Activated T-cell treated with anti-CD3 and anti-CD28 coated beads, Interleukin-2, amount 50 U/mL, for 72 hours (primary cell): Measurements from ENCODE around the gene ADGRV1. TPM values are rescaled to one million over a fixed set of nuclear protein-coding genes. Genes with fewer than 3 reads are reported as not detected.

ENCODE experiments used
- ATAC-seq, 2 donors: fragments of 150-1000 bp; cut with Tn5 transposase; replicated peaks in 1 of 2; 2 replicates each; pipeline ENCODE4 v1.10.0; 2021; ENCODE audit warnings: moderate library complexity in 2 of 2, mild to moderate bottlenecking in 1 of 2
- DNase-seq, 2 donors: peaks; one replicate each; pipeline ENCODE4 v3.0.0; 2021 to 2022; ENCODE audit warnings: mixed read lengths in 1 of 2
- H3K27ac Mint-ChIP-seq: one replicate; pipeline ENCODE4 v1.8.0; 2022; ENCODE audit warnings: mild to moderate bottlenecking, moderate library complexity, mixed read lengths
- H3K27me3 Mint-ChIP-seq: one replicate; pipeline ENCODE4 v1.8.0; 2022; ENCODE audit warnings: low read depth, mixed read lengths
- H3K36me3 Mint-ChIP-seq, 2 donors: one replicate each; pipeline ENCODE4 v1.8.0; 2022; ENCODE audit warnings: mixed read lengths in 2 of 2, mild to moderate bottlenecking in 1 of 2; ENCODE audit not compliant: insufficient read depth in 2 of 2
- H3K4me1 Mint-ChIP-seq: one replicate; pipeline ENCODE4 v1.8.0; 2022; ENCODE audit warnings: low read depth, mixed read lengths
- H3K4me3 Mint-ChIP-seq, 2 donors: one replicate each; pipeline ENCODE4 v1.8.0; 2022; ENCODE audit warnings: mild to moderate bottlenecking in 2 of 2, mixed read lengths in 2 of 2, moderate library complexity in 2 of 2
- H3K9me3 Mint-ChIP-seq, 2 donors: one replicate each; pipeline ENCODE4 v1.8.0; 2022; ENCODE audit warnings: mixed read lengths in 2 of 2
- total RNA-seq, 2 donors: library from RNA; stranded (reverse); gene quantifications; one replicate each; pipeline ENCODE4 v1.2.3, GENCODE V29; 2022

The ADGRV1 gene
- under 1 TPM; 0.12 to 0.21 TPM for total RNA-seq

GRCh38 chr5:90558344-90559192 is at the start of gene ADGRV1:
Gene ADGRV1, plus strand, starts transcription at chr5:90558797. Its CDS starts 99 bp downstream, at chr5:90558896.
- H3K36me3 Mint-ChIP-seq: no peaks in the 10 kb centered on the region
- DNase-seq (peak; percentile 3 to 7), ATAC-seq (peak; percentile 73 to 75)
- H3K27ac Mint-ChIP-seq: no peak within 1 kb of the TSS
- peaks cover 16% of the 10 kb centered on the region for H3K4me1 Mint-ChIP-seq
- no peaks in the 10 kb centered on the region for H3K9me3 Mint-ChIP-seq
- H3K27me3 Mint-ChIP-seq: peaks cover 77% of the 10 kb centered on the region
- H3K4me3 Mint-ChIP-seq: peak within 1 kb of the TSS; percentile 85 to 86

GRCh38 chr5:90510438-90510837 is 48.2 kb upstream of the ADGRV1 start:
- H3K4me3 Mint-ChIP-seq: no peak overlapping the region
- H3K36me3 Mint-ChIP-seq: peaks cover 3 to 7% of the 10 kb centered on the region in 2 donors
- ATAC-seq: no peak
- no peaks in the 10 kb centered on the region for H3K9me3 Mint-ChIP-seq
- no peaks in the 10 kb centered on the region for H3K4me1 Mint-ChIP-seq
- no peak overlapping the region for H3K27ac Mint-ChIP-seq
- DNase-seq: no peak
- no peaks in the 10 kb centered on the region for H3K27me3 Mint-ChIP-seq

GRCh38 chr5:90514520-90514919 is 44.1 kb upstream of the ADGRV1 start:
- H3K9me3 Mint-ChIP-seq: no peaks in the 10 kb centered on the region
- H3K27ac Mint-ChIP-seq: no peak overlapping the region
- no peak for DNase-seq

GRCh38 chr5:90518661-90519060 is 39.9 kb upstream of the ADGRV1 start:
- no peak for ATAC-seq
- H3K9me3 Mint-ChIP-seq: no peaks in the 10 kb centered on the region
- no peak overlapping the region for H3K27ac Mint-ChIP-seq
- H3K4me3 Mint-ChIP-seq: no peak overlapping the region
- H3K4me1 Mint-ChIP-seq: no peaks in the 10 kb centered on the region
- H3K36me3 Mint-ChIP-seq: peaks cover 7 to 20% of the 10 kb centered on the region in 2 donors
- no peak for DNase-seq
- no peaks in the 10 kb centered on the region for H3K27me3 Mint-ChIP-seq

More at GRCh38 chr5:90514520-90514919, 44.1 kb upstream of the ADGRV1 start:
- H3K36me3 Mint-ChIP-seq: peaks cover 7 to 12% of the 10 kb centered on the region in 2 donors
- no peaks in the 10 kb centered on the region for H3K4me1 Mint-ChIP-seq
- ATAC-seq: no peak
- H3K27me3 Mint-ChIP-seq: no peaks in the 10 kb centered on the region
- no peak overlapping the region for H3K4me3 Mint-ChIP-seq

- no peak overlapping the region for H3K4me3 Mint-ChIP-seq
- H3K36me3 Mint-ChIP-seq: peaks cover 7 to 20% of the 10 kb centered on the region in 2 donors
- ATAC-seq (no peak), DNase-seq (no peak)
- H3K27ac Mint-ChIP-seq: no peak overlapping the region
- H3K27me3 Mint-ChIP-seq: no peaks in the 10 kb centered on the region
- H3K9me3 Mint-ChIP-seq: no peaks in the 10 kb centered on the region
- H3K4me1 Mint-ChIP-seq: no peaks in the 10 kb centered on the region
Measured at GRCh38 chr5:90519081-90519480, 39.5 kb upstream of the ADGRV1 start.

- peaks cover 24% of the 10 kb centered on the region for H3K4me1 Mint-ChIP-seq
- H3K36me3 Mint-ChIP-seq: peaks cover 2 to 6% of the 10 kb centered on the region in 2 donors
- H3K27ac Mint-ChIP-seq: peak overlapping the region; percentile 62
- H3K4me3 Mint-ChIP-seq: peak overlapping the region; percentile 79 to 98
- no peaks in the 10 kb centered on the region for H3K9me3 Mint-ChIP-seq
- no peak for DNase-seq
- peaks cover 9% of the 10 kb centered on the region for H3K27me3 Mint-ChIP-seq
- ATAC-seq: peak in 1 of 2 donors; percentile 11
Measured at GRCh38 chr5:90528601-90529193, 29.9 kb upstream of the ADGRV1 start.

- DNase-seq: peak; percentile 96
- H3K4me3 Mint-ChIP-seq: peak within 1 kb of the TSS; percentile 79 to 98
- peak; percentile 92 to 94 for ATAC-seq
- no peaks in the 10 kb centered on the region for H3K9me3 Mint-ChIP-seq
- peaks cover 24% of the 10 kb centered on the region for H3K4me1 Mint-ChIP-seq
- peaks cover 16% of the 10 kb centered on the region for H3K27me3 Mint-ChIP-seq
- H3K27ac Mint-ChIP-seq: peak within 1 kb of the TSS; percentile 94
- H3K36me3 Mint-ChIP-seq: peaks cover 2 to 6% of the 10 kb centered on the region in 2 donors
Measured at GRCh38 chr5:90529194-90529938, 29.2 kb upstream of the ADGRV1 start, which contains the start of gene LYSMD3. Gene LYSMD3, minus strand, starts transcription at chr5:90529584. Its CDS starts 4,295 bp downstream, at chr5:90525289.

- peaks cover 22% of the 10 kb centered on the region for H3K27me3 Mint-ChIP-seq
- H3K9me3 Mint-ChIP-seq: no peaks in the 10 kb centered on the region
- DNase-seq (peak; percentile 59 to 63), ATAC-seq (peak; percentile 59 to 61)
- peak overlapping the region; percentile 94 for H3K27ac Mint-ChIP-seq
- H3K4me3 Mint-ChIP-seq: peak overlapping the region; percentile 79 to 98
- peaks cover 2 to 4% of the 10 kb centered on the region in 2 donors for H3K36me3 Mint-ChIP-seq
- H3K4me1 Mint-ChIP-seq: peaks cover 24% of the 10 kb centered on the region
Measured at GRCh38 chr5:90529939-90530677, 28.5 kb upstream of the ADGRV1 start.

GRCh38 chr5:90530736-90531487 is 27.7 kb upstream of the ADGRV1 start:
- Mint-ChIP-seq H3K27me3 (peaks cover 30% of the 10 kb centered on the region), H3K4me3 (peak overlapping the region in 1 of 2 donors; percentile 79), H3K36me3 (peaks cover 2% of the 10 kb centered on the region in 2 donors), H3K4me1 (peaks cover 24% of the 10 kb centered on the region), H3K27ac (peak overlapping the region; percentile 21), H3K9me3 (no peaks in the 10 kb centered on the region)
- DNase-seq (no peak), ATAC-seq (no peak)

- H3K27ac Mint-ChIP-seq: no peak overlapping the region
- H3K9me3 Mint-ChIP-seq: no peaks in the 10 kb centered on the region
- H3K4me1 Mint-ChIP-seq: no peaks in the 10 kb centered on the region
- no peak for DNase-seq
- peaks cover 0 to 2% of the 10 kb centered on the region in 2 donors for H3K36me3 Mint-ChIP-seq
- H3K4me3 Mint-ChIP-seq: no peak overlapping the region
- peaks cover 30% of the 10 kb centered on the region for H3K27me3 Mint-ChIP-seq
- no peak for ATAC-seq
Measured at GRCh38 chr5:90533794-90534193, 24.8 kb upstream of the ADGRV1 start.

GRCh38 chr5:90534922-90535321 is 23.7 kb upstream of the ADGRV1 start:
- DNase-seq: no peak
- no peaks in the 10 kb centered on the region for H3K36me3 Mint-ChIP-seq
- H3K4me3 Mint-ChIP-seq: no peak overlapping the region
- no peak for ATAC-seq
- H3K9me3 Mint-ChIP-seq: no peaks in the 10 kb centered on the region
- peaks cover 30% of the 10 kb centered on the region for H3K27me3 Mint-ChIP-seq
- no peak overlapping the region for H3K27ac Mint-ChIP-seq
- no peaks in the 10 kb centered on the region for H3K4me1 Mint-ChIP-seq
